Ishikawa (cell line): ENCODE results near the gene GPD2.

Experiments used
- CREB1 ChIP-seq: IDR thresholded peaks from 2 replicates; pipeline ENCODE4 v1.6.1; 2012; ENCODE audit warnings: low read depth
- TAF1 ChIP-seq: IDR thresholded peaks from 2 replicates; pipeline ENCODE4 v1.6.1; 2012; ENCODE audit warnings: low read depth, mild to moderate bottlenecking
- TF ChIP-seq, protein P1 (sequence below): IDR thresholded peaks from 2 replicates; pipeline ENCODE4 v1.6.1; 2012
- TF ChIP-seq, protein P2 (sequence below): IDR thresholded peaks from 2 replicates; pipeline ENCODE4 v1.6.1; 2012; ENCODE audit warnings: low read depth, mild to moderate bottlenecking

DNA sequence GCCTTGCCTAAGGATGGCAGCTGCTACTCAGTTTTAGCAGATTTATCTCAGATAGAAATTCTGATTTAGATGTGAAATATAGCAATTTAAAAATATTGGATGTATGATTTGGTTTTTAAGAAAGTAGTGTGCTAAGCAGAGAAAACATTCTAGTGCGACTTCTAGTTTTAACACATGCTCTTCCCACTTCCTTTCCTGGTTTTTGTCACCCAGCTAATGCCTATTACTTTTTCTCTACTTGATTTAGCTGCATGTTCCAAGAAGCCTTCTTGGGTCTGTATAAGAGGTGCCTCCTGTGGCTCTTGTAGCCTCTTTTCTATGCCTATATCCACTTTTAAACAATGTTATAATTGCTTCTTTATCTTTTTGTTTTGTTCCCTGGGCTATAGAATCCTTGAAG is 53.0 kb downstream of the GPD2 start:
- TF ChIP-seq CREB1 (no peak), TAF1 (no peak)
- TF ChIP-seq, protein P1, sequence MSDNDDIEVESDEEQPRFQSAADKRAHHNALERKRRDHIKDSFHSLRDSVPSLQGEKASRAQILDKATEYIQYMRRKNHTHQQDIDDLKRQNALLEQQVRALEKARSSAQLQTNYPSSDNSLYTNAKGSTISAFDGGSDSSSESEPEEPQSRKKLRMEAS = no peak
- TF ChIP-seq, protein P2, sequence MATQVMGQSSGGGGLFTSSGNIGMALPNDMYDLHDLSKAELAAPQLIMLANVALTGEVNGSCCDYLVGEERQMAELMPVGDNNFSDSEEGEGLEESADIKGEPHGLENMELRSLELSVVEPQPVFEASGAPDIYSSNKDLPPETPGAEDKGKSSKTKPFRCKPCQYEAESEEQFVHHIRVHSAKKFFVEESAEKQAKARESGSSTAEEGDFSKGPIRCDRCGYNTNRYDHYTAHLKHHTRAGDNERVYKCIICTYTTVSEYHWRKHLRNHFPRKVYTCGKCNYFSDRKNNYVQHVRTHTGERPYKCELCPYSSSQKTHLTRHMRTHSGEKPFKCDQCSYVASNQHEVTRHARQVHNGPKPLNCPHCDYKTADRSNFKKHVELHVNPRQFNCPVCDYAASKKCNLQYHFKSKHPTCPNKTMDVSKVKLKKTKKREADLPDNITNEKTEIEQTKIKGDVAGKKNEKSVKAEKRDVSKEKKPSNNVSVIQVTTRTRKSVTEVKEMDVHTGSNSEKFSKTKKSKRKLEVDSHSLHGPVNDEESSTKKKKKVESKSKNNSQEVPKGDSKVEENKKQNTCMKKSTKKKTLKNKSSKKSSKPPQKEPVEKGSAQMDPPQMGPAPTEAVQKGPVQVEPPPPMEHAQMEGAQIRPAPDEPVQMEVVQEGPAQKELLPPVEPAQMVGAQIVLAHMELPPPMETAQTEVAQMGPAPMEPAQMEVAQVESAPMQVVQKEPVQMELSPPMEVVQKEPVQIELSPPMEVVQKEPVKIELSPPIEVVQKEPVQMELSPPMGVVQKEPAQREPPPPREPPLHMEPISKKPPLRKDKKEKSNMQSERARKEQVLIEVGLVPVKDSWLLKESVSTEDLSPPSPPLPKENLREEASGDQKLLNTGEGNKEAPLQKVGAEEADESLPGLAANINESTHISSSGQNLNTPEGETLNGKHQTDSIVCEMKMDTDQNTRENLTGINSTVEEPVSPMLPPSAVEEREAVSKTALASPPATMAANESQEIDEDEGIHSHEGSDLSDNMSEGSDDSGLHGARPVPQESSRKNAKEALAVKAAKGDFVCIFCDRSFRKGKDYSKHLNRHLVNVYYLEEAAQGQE = no peak
